SU-DHL-6 (cell line): ENCODE results near the gene SQOR.

Experiments
- H2AFZ ChIP-seq: fragments of 200-600 bp; sonication (generic); 2 replicates; pipeline ENCODE4 v1.6.1; 2014; ENCODE audit warnings: low read depth, mild to moderate bottlenecking, moderate library complexity, mixed read lengths, antibody characterized with exemption, low read length; ENCODE audit not compliant: severe bottlenecking
- H3F3A ChIP-seq: fragments of 200-600 bp; shearing (Covaris generic); 2 replicates; pipeline ENCODE4 v1.6.0; 2016; ENCODE audit warnings: antibody characterized with exemption, mild to moderate bottlenecking; ENCODE audit not compliant: insufficient read depth
- H3K27ac ChIP-seq: fragments of 200-600 bp; sonication (generic); 2 replicates; pipeline ENCODE4 v1.5.1; 2016; ENCODE audit warnings: low read depth, mild to moderate bottlenecking, low read length, moderate library complexity, mixed read lengths
- H3K27me3 ChIP-seq: fragments of 200-600 bp; sonication (generic), shearing (Covaris generic); 2 replicates; pipeline ENCODE4 v1.6.0; 2014; ENCODE audit warnings: mild to moderate bottlenecking, low read length
- H3K36me3 ChIP-seq: fragments of 200-600 bp; sonication (generic); 2 replicates; pipeline ENCODE4 v1.6.1; 2014; ENCODE audit warnings: mild to moderate bottlenecking, low read length, mixed read lengths
- H3K4me2 ChIP-seq: fragments of 300-600, 200-600 bp; shearing (Covaris generic), sonication (generic); 2 replicates; pipeline ENCODE4 v1.6.0; 2014; ENCODE audit warnings: low read length, low read depth, mild to moderate bottlenecking; ENCODE audit not compliant: poor library complexity, severe bottlenecking
- H3K4me3 ChIP-seq: fragments of 200-600 bp; sonication (generic); 2 replicates; pipeline ENCODE4 v1.5.1; 2014; ENCODE audit warnings: antibody characterized with exemption, low read length, mild to moderate bottlenecking, mixed read lengths; ENCODE audit not compliant: insufficient read depth, poor library complexity, severe bottlenecking
- H3K79me2 ChIP-seq: fragments of 200-600 bp; sonication (generic); 2 replicates; pipeline ENCODE4 v1.6.1; 2014; ENCODE audit warnings: mild to moderate bottlenecking, low read length, moderate library complexity; ENCODE audit not compliant: insufficient read depth
- H3K9ac ChIP-seq: fragments of 200-600 bp; sonication (generic); 2 replicates; pipeline ENCODE4 v1.7.0; 2014; ENCODE audit warnings: mild to moderate bottlenecking, low read length
- H3K9me2 ChIP-seq: fragments of 200-600 bp; sonication (generic); replicated peaks from 2 replicates; pipeline ENCODE4 v1.6.1; 2014; ENCODE audit warnings: low read length; ENCODE audit not compliant: insufficient read depth
- H3K9me3 ChIP-seq: fragments of 200-600 bp; sonication (generic); 2 replicates; pipeline ENCODE4 v1.6.1; 2014; ENCODE audit warnings: low read length, mixed read lengths; ENCODE audit not compliant: insufficient read depth
- H4K20me1 ChIP-seq: fragments of 200-600 bp; sonication (generic); 2 replicates; pipeline ENCODE4 v1.6.1; 2014; ENCODE audit warnings: low read depth, mild to moderate bottlenecking, antibody characterized with exemption, low read length, moderate library complexity, mixed read lengths
- CTCF ChIP-seq: fragments of 200-600 bp; sonication (generic); IDR thresholded peaks from one replicate; pipeline ENCODE4 v1.5.1; 2017; ENCODE audit warnings: antibody characterized with exemption, mild to moderate bottlenecking, low read length, moderate library complexity; ENCODE audit not compliant: insufficient read depth, poor library complexity, severe bottlenecking
- EZH2phosphoT487 ChIP-seq: fragments of 200-600 bp; sonication (generic), shearing (Covaris generic); conservative IDR thresholded peaks from 2 replicates; pipeline ENCODE4 v1.6.1; 2018; ENCODE audit warnings: mild to moderate bottlenecking, antibody characterized with exemption, low read length, moderate library complexity, mixed read lengths

The SQOR gene

GRCh38 chr15:45628136-45628535, 6.7 kb upstream of the SQOR start:
- H3K4me2 ChIP-seq: no peak overlapping the region
- no peak overlapping the region for H3K4me3 ChIP-seq
- H3K36me3 ChIP-seq: no peaks in the 10 kb centered on the region
- H3K9me2 ChIP-seq: no peaks in the 10 kb centered on the region
- H3K27me3 ChIP-seq: no peaks in the 10 kb centered on the region
- no peak overlapping the region for H3K9ac ChIP-seq
- peaks cover 6% of the 10 kb centered on the region; the same call in 1 of the 2 replicates for H3K9me3 ChIP-seq
- no peak overlapping the region for H2AFZ ChIP-seq
- H3F3A ChIP-seq: no peaks in the 10 kb centered on the region
- TF ChIP-seq CTCF: no peak
- no peaks in the 10 kb centered on the region for H3K79me2 ChIP-seq
- no peak overlapping the region for H3K27ac ChIP-seq
- H4K20me1 ChIP-seq: no peaks in the 10 kb centered on the region

GRCh38 chr15:45630917-45631691, 3.7 kb upstream of the SQOR start:
- Histone ChIP-seq H4K20me1 (no peaks in the 10 kb centered on the region), H3K79me2 (no peaks in the 10 kb centered on the region), H3K27me3 (no peaks in the 10 kb centered on the region), H3K4me2 (no peak overlapping the region), H3K36me3 (no peaks in the 10 kb centered on the region), H3K9me3 (peaks cover 3% of the 10 kb centered on the region; the same call in 1 of the 2 replicates), H3K9ac (no peak overlapping the region), H3K27ac (no peak overlapping the region), H3K9me2 (no peaks in the 10 kb centered on the region), H2AFZ (no peak overlapping the region), H3F3A (no peaks in the 10 kb centered on the region), H3K4me3 (no peak overlapping the region)
- TF ChIP-seq CTCF: no peak
- no peak for TF ChIP-seq EZH2phosphoT487

GRCh38 chr15:45631776-45632175, 3.1 kb upstream of the SQOR start:
- Histone ChIP-seq H3K9me2 (no peaks in the 10 kb centered on the region), H3K27ac (no peak overlapping the region), H3K36me3 (no peaks in the 10 kb centered on the region), H3K9ac (no peak overlapping the region), H3K27me3 (no peaks in the 10 kb centered on the region), H3F3A (no peaks in the 10 kb centered on the region), H3K4me2 (no peak overlapping the region), H3K9me3 (no peaks in the 10 kb centered on the region), H2AFZ (no peak overlapping the region), H4K20me1 (no peaks in the 10 kb centered on the region), H3K79me2 (no peaks in the 10 kb centered on the region), H3K4me3 (no peak overlapping the region)
- TF ChIP-seq CTCF (no peak), EZH2phosphoT487 (no peak)
